Sigmoid colon (tissue), 4 donors: Measurements from ENCODE around the gene HACD3.

ENCODE experiments used
- CTCF ChIP-seq, 4 experiments: fragments of 450-650 bp in 3 of 4; fragments of 200-600 bp in 1 of 4; IDR thresholded peaks; one replicate each; pipeline ENCODE4 v1.5.1; 2016 to 2019; ENCODE audit warnings: antibody characterized with exemption in 4 of 4, mild to moderate bottlenecking in 3 of 4, moderate library complexity in 2 of 4
- EP300 ChIP-seq, 4 donors: sonication (generic); formaldehyde crosslinking; IDR thresholded peaks; one replicate each; pipeline ENCODE4 v1.6.1; 2017; ENCODE audit warnings: antibody characterized with exemption in 4 of 4
- POLR2A ChIP-seq, 2 donors: fragments of 450-650 bp; IDR thresholded peaks; one replicate each; pipeline ENCODE4 v1.6.1; 2016; ENCODE audit warnings: antibody characterized with exemption in 2 of 2, mild to moderate bottlenecking in 2 of 2, moderate library complexity in 2 of 2
- POLR2AphosphoS5 ChIP-seq, 4 donors: sonication (generic); formaldehyde crosslinking; IDR thresholded peaks; one replicate each; pipeline ENCODE4 v1.6.1; 2017; ENCODE audit warnings: antibody characterized with exemption in 4 of 4

- no peak for TF ChIP-seq CTCF (IDR thresholded peaks at IDR 0.05)
- TF ChIP-seq POLR2A (IDR thresholded peaks at IDR 0.05), result no peak
- no peak for TF ChIP-seq POLR2AphosphoS5 (IDR thresholded peaks at IDR 0.05)
- no peak for TF ChIP-seq EP300 (IDR thresholded peaks at IDR 0.05)
Observed at GRCh38 chr15:65580287-65580686, 50.0 kb downstream of the HACD3 start.
